Hepatocyte (in vitro differentiated cells): ENCODE data around the gene SLC46A1.

Source experiments
- CTCF ChIP-seq: fragments of 200-600 bp; sonication (generic); IDR thresholded peaks from 2 replicates; pipeline ENCODE4 v1.5.1; 2016; ENCODE audit warnings: antibody characterized with exemption, mild to moderate bottlenecking; ENCODE audit not compliant: poor library complexity
- EZH2 ChIP-seq: fragments of 200-600 bp; sonication (generic); IDR thresholded peaks from 2 replicates; pipeline ENCODE4 v1.6.1; 2016; ENCODE audit warnings: antibody characterized with exemption, mild to moderate bottlenecking, borderline replicate concordance

DNA sequence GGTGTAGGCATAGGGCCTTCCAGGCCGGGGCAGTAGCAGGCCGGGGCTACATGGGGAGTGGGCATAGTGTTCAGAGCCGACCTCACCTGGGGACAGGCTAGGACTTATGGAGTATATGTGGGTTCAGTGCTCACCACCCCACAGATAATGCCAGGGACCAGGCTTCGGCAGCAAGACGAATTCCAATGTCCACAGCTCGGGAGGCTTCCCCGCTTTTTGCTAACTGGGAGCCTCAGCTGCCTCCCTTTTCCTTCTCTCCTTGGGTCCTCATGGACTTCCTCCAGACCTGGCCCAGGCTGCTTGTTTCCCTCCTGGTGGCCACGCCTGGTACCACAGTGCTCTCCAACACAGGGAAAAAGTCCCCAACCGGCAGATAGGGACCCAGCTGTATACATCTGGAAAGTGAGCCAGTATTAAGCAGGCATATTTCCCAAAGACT is 20.1 kb upstream of the SLC46A1 start:
- TF ChIP-seq CTCF (peak; percentile 6), EZH2 (no peak)
